HG03175 (cell line): ENCODE data around the gene SPSB4.

Experiments used
- ATAC-seq: cut with Tn5 transposase; IDR thresholded peaks from one replicate; pipeline ENCODE4 v1.9.1; 2021; ENCODE audit warnings: mild to moderate bottlenecking, moderate library complexity; ENCODE audit not compliant: unreplicated experiment

SPSB4 gene

GRCh38 chr3:141073580-141073979, 22.4 kb downstream of the SPSB4 start:
- ATAC-seq, result no peak

GRCh38 chr3:141074529-141074928, 23.4 kb downstream of the SPSB4 start:
- ATAC-seq, result no peak

GRCh38 chr3:141076036-141076773, 25.1 kb downstream of the SPSB4 start:
- no peak for ATAC-seq

GRCh38 chr3:141076797-141077571, 25.8 kb downstream of the SPSB4 start:
- ATAC-seq, result no peak

- ATAC-seq, result no peak
Observed at GRCh38 chr3:141077631-141078030, 26.5 kb downstream of the SPSB4 start.

GRCh38 chr3:141078200-141078599, 27.1 kb downstream of the SPSB4 start:
- ATAC-seq, result no peak

GRCh38 chr3:141080431-141080830, 29.3 kb downstream of the SPSB4 start:
- ATAC-seq, result no peak

- ATAC-seq, result no peak
Observed at GRCh38 chr3:141081141-141081795, 30.1 kb downstream of the SPSB4 start.

- ATAC-seq, result no peak
Observed at GRCh38 chr3:141082064-141082463, 30.9 kb downstream of the SPSB4 start.

- no peak for ATAC-seq
Observed at GRCh38 chr3:141083226-141083625, 32.1 kb downstream of the SPSB4 start.

GRCh38 chr3:141083836-141084649, 32.9 kb downstream of the SPSB4 start:
- ATAC-seq, result no peak

- no peak for ATAC-seq
Observed at GRCh38 chr3:141085343-141086070, 34.4 kb downstream of the SPSB4 start.

- no peak for ATAC-seq
Observed at GRCh38 chr3:141086188-141086587, 35.0 kb downstream of the SPSB4 start.

GRCh38 chr3:141087076-141087777, 36.1 kb downstream of the SPSB4 start:
- no peak for ATAC-seq

GRCh38 chr3:141087778-141088130, 36.6 kb downstream of the SPSB4 start:
- ATAC-seq, result no peak

- ATAC-seq, result no peak
Observed at GRCh38 chr3:141089339-141090152, 38.4 kb downstream of the SPSB4 start.

- ATAC-seq, result no peak
Observed at GRCh38 chr3:141091426-141091825, 40.3 kb downstream of the SPSB4 start.

GRCh38 chr3:141092663-141093062, 41.5 kb downstream of the SPSB4 start:
- ATAC-seq, result no peak

GRCh38 chr3:141093397-141093796, 42.2 kb downstream of the SPSB4 start:
- ATAC-seq, result no peak
